GM18907 (cell line): ENCODE measurements around the gene HGF.
"Not testable (repeated sequence)": the region's sequence is repeated elsewhere in the genome, so short reads cannot be mapped to it uniquely, and the experiment has no call there.

Source experiments
- ATAC-seq: cut with Tn5 transposase; IDR thresholded peaks from one replicate; pipeline ENCODE4 v1.9.1; 2021; ENCODE audit warnings: mild to moderate bottlenecking, moderate library complexity; ENCODE audit not compliant: unreplicated experiment

HGF gene

GRCh38 chr7:81769891-81770727 lies at the start of gene HGF:
TSS of gene HGF (minus strand) at chr7:81770047. CDS start at chr7:81769971, 76 bp downstream.
- no peak for ATAC-seq

DNA sequence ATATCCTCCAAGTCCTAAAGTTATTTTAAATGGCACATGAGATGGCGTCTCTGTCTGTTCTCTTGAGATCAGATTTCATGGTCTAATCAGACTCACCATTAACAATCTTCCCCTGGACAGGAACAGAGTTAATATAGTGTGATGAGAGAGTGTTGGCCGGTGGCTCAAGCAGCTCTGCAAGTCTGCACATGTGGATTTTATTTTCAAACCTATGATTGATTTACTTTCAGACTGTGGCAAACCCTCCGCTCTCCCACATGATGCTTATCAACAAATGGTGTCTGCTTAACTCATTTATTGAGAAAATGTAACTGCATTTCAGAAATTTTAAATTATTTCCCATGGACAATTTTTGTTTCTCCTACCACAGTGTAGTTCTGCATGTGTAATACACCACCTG lies 46.5 kb upstream of the HGF start:
- ATAC-seq, result no peak

GRCh38 chr7:81812866-81813476 lies 43.1 kb upstream of the HGF start:
- peak; percentile 93 for ATAC-seq

DNA sequence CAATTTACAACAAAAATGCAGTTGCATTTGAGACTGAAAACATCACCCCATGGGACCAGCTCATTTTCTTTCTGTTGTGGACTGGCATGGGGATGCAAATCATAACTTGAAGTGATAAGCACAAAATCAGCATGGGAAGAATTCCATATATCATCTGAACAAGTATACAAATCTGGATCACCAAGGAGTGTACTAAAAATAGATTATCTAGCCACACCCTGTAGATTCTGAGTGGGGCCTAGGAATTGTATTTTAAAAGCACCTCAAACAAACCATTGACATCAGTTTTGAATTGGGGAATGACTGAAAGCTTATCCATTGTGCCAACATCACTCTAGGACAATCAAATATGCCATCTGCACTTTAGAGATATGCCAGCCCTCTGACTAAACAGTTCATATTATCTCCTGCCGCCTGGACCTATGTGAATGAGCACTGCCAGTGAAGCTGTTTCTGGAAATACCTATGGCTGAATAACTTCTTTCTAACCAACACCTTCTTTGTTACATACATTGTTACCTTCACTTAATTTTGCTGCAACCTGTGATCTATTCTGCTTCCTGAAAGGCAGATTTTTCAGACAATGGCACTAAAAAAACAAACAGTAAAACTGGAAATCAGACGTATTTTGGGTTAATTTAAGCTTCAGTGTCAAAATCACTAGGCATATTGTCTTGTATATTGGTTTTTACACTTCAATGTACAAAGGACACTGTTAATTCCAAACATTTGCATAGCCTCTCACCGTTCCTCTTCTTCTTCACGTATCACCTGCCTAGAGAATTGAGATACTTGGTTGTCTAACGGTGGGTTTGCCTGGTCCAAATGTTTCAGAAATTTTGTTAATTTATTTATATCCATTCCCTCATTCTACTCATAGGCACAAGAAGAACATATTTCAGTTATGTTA lies 42.4 kb upstream of the HGF start:
- peak; percentile 32 for ATAC-seq

DNA sequence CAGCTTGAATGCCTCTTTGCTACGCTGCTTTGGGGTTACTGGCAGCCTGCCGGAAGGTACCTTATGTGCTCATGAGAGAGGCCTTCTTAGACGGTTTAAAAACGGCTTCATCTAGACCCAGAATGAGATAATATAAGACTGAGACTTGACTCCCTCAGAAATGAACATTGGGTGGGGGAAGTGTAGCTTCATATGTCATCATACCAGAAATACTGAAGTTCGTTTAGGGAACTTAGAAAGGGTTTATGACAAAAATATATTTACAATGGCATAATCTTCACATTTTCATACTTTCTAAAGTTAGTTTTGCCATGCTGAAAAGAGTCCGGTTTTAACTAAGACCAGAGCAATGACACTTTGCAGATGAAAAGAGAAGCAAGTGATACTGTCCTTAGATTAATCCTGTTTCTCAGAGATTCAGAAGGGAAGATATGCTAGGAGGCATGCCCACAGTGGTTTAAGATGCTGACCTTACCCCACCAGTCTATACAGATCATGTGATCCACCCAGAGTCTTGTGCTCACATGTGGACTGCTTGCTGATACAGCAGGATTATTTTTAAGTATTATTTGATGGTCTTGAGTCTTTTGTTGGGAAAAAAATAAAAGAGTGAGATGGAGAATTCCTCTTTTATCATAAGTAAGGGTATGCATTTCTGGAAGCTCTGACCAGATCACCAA lies 40.8 kb upstream of the HGF start:
- no peak for ATAC-seq

GRCh38 chr7:81808310-81808709 lies 38.5 kb upstream of the HGF start:
- ATAC-seq, result not testable (repeated sequence)

- no peak for ATAC-seq
These were observed 33.4 kb upstream of the HGF start for GRCh38 chr7:81803267-81803666.

GRCh38 chr7:81802251-81802650 lies 32.4 kb upstream of the HGF start:
- no peak for ATAC-seq

DNA sequence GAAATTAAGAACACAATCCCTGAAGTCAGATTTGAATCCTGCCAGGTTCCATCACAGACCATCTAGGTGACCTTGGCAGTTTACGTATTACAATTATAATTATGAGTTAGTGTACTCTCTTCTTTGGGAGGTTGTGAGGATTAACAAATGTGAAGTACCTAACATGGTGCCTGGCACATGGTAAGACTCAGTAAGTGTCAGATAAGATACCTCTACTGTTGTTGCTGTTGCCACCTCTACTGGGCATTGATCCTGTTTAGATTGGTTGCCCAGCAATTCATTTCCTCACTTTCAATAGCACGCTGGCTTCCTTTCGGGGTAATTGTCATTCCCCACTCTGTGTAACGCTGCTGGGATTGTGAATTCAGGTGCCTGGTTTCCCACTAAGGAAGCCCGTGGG lies 31.7 kb upstream of the HGF start:
- no peak for ATAC-seq

- no peak for ATAC-seq
These were observed 22.0 kb upstream of the HGF start for GRCh38 chr7:81791568-81792518.

DNA sequence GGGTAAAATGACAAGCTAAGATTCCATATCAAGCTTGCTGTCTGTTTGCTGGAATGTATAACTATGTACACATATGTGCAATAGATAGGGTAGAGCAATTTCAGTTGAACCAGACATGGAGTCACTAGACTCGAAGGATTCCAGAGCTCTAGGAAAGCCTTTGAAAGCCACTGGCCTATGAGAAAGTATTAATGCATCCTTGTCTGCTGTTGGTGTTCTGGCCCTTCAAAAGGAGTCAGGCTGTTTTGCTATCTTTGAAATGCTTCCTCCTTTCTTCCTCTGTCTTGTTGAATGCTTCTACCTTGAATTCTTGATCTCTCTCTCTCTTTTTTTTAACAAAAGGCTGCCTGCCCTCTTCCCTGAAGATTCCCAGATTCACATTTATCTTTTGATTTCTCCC lies 20.8 kb upstream of the HGF start:
- no peak for ATAC-seq

- ATAC-seq, result no peak
These were observed 20.3 kb upstream of the HGF start for GRCh38 chr7:81790120-81790500.

- no peak for ATAC-seq
These were observed 19.7 kb upstream of the HGF start for GRCh38 chr7:81789406-81790119.

DNA sequence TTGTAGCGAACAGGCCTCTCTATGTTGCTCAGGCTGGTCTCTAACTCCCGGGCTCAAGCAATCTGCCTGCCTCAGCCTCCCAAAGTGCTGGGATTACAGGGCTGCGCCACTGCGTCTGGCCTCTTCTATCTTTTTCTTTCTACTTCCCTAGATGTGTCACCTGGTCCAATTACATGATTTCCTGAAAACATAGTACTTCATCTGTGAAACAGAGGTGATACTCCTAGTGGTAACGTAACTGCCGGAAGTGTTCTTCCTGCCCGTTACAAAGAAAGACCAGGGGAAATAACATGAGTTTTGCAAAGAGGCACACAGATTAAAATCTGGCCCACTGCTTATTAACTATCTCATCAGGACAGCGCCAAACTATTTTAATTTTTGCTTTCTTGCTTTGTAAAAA lies 18.4 kb upstream of the HGF start:
- no peak for ATAC-seq

DNA sequence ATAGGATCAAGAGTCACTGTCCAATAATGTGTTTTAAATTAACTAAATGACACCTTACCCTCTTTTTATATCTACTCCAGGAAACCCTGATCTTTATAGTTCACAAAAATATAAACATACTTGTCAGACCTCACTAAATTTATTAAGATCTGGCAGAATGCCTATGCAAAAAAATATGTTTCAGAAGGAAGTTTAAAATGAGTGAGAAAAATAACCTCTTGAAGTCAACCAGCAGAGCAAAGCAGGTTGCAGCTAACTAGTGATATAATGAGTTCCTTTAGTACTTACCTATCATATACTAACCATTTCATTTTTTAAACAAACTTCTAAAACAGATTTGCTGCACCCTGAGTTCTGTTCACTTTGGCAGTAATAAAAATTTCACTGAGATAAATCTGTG lies 14.0 kb upstream of the HGF start:
- no peak for ATAC-seq

DNA sequence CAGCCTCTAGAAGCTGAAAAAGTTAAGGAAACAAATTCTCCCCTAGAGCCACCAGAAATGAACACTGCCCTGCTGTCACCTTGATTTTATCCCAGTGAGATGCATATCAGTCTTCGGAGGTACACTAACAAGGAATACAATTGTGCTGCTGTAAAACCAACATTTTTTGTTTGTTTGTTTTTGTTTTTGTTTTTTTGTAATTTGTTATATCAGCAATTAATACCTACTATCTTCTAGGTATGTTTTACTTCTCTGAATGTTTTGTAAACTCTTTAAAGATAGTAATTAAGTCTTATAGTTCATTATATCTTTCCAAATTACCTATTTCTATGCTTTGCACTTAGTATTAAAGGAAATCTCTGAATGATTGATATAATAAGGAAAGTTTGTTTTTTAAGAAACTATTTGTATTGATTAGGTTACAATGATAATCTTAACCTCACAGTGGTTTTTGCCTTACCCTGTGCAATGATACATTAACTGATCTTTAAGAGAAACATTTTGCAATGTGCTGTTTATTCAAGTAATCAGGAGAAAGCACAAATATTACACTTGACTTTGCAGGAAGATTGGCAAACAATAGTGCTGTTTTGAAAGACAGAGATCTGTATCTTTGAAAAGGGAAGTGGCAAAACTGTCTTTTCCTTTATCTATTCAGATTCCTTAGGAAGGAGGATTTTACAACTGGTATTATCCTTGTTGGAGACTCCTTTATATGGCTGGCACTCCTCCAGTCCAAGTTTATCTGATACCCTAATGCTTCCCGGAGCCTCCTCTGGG lies 11.3 kb upstream of the HGF start:
- no peak for ATAC-seq

DNA sequence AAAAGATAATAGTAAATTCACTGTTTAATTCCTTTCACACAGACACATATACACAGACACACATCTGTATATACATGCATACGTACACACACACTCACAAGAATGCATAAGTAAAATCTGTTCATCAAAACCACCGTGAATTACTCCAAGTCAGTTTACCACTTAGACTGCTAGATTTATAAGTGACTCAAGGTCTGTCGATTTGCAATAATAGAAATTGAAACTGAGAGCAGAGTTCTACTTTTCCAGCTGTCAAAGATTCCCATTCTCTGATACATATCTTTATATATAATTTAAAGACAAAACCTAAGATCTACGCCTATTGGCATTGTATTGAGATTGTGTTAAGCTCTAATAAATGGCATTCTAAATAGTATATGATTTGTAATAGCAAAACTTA lies 9.9 kb upstream of the HGF start:
- ATAC-seq, result no peak

DNA sequence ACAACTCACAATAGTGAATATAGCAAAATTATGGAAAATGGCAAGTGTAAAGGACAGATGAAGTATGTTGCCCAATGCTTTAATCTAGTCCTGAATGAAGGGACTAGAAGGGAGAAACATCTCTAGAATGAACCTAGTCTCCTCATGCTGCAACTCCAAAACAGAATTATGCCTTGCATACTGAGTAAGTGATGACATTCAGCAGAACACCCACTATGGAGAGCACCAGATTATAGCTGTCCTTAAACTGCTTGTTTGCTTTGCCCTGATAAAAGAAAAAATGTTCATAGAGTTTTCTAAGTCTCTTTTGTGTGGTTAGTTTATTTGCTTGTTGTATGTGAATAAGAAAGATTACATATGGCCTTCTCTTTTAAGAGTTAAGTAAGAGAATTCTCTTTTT lies 7.8 kb upstream of the HGF start:
- no peak for ATAC-seq
